Spleen (tissue), 11 donors: ENCODE results near the gene ERBB2. TPM values are rescaled to one million over a fixed set of nuclear protein-coding genes. Genes with fewer than 3 reads are reported as not detected.

Source experiments
- DNase-seq: peaks from one replicate; pipeline ENCODE4 v3.0.0-alpha.2; 2020
- H3K27ac ChIP-seq, 8 donors: fragments of 200-600 bp; sonication (generic) in 7 of 8; 1 replicate in 4 of 8; 2 replicates in 4 of 8; pipeline versions ENCODE4 v1.5.0 to v1.8.0; 2016 to 2021; ENCODE audit warnings: inconsistent platforms in 4 of 8, mild to moderate bottlenecking in 4 of 8, moderate library complexity in 1 of 8
- H3K27me3 ChIP-seq, 7 donors: fragments of 200-600 bp; sonication (generic) in 6 of 7; replicated peaks in 1 of 7; 1 replicate in 4 of 7; 2 replicates in 3 of 7; pipeline versions ENCODE4 v1.5.0 to v1.8.0; 2016 to 2021; ENCODE audit warnings: inconsistent platforms in 3 of 7, mild to moderate bottlenecking in 1 of 7
- H3K36me3 ChIP-seq, 6 donors: fragments of 200-600 bp; sonication (generic) in 5 of 6; 1 replicate in 4 of 6; 2 replicates in 2 of 6; pipeline versions ENCODE4 v1.5.0 to v1.8.0; 2016 to 2021; ENCODE audit warnings: inconsistent platforms in 2 of 6
- H3K4me1 ChIP-seq, 6 donors: fragments of 200-600 bp; sonication (generic) in 5 of 6; 1 replicate in 3 of 6; 2 replicates in 3 of 6; pipeline versions ENCODE4 v1.5.0 to v1.8.0; 2016 to 2021; ENCODE audit warnings: inconsistent platforms in 3 of 6
- H3K4me3 ChIP-seq, 8 donors: fragments of 200-600 bp; sonication (generic) in 7 of 8; 1 replicate in 4 of 8; 2 replicates in 4 of 8; pipeline versions ENCODE4 v1.5.0 to v1.8.0; 2016 to 2021; ENCODE audit warnings: inconsistent platforms in 4 of 8, mild to moderate bottlenecking in 4 of 8, moderate library complexity in 2 of 8
- H3K9me3 ChIP-seq, 8 donors: fragments of 200-600 bp; sonication (generic) in 7 of 8; 1 replicate in 4 of 8; 2 replicates in 4 of 8; pipeline versions ENCODE4 v1.5.0 to v1.8.0; 2016 to 2021; ENCODE audit warnings: inconsistent platforms in 4 of 8
- CTCF ChIP-seq, 11 experiments: fragments of 200-600 bp in 7 of 11; fragments of 450-650 bp in 4 of 11; sonication (generic) in 4 of 11; IDR thresholded peaks in 8 of 11; conservative IDR thresholded peaks in 3 of 11; 1 replicate in 7 of 11; 2 replicates in 4 of 11; pipeline versions ENCODE4 v1.4.0 to v1.8.0; 2016 to 2021; ENCODE audit warnings: antibody characterized with exemption in 11 of 11, inconsistent platforms in 4 of 11, mild to moderate bottlenecking in 1 of 11
- POLR2A ChIP-seq, 3 donors: fragments of 450-650 bp; IDR thresholded peaks; one replicate each; pipeline ENCODE4 v1.5.1; 2017; ENCODE audit warnings: antibody characterized with exemption in 3 of 3, mild to moderate bottlenecking in 1 of 3
- POLR2AphosphoS5 ChIP-seq, 3 donors: sonication (generic); formaldehyde crosslinking; IDR thresholded peaks; one replicate each; pipeline ENCODE4 v1.5.1; 2017; ENCODE audit warnings: antibody characterized with exemption in 3 of 3
- WGBS, 5 donors: extraction: QIAGEN DNeasy Blood & Tissue Kit in 3 of 5; methylation state at CpG; one replicate each; pipeline versions ENCODE4 v1.1.5 to v1.1.7; 2013 to 2018; 5-methylcytosine and 5-hydroxymethylcytosine counted together
- intact Hi-C: fragments of 100-400 bp; cut with DNase I; formaldehyde crosslinking; loops from one replicate; pipeline ENCODE4 v1.15.0; 2023; ENCODE audit warnings: low total_unique reads
- polyA plus RNA-seq, 3 donors: library from polyadenylated mRNA; stranded (reverse); fragments of 200-250 nt; gene quantifications; one replicate each; pipeline ENCODE4 v1.2.1, GENCODE V29; 2013
- total RNA-seq, 7 donors: library from RNA; depleted of rRNA in 3 of 7; stranded (reverse); fragments of >200 nt in 3 of 7; fragmentation: NEBNext Ultra II Directional in 4 of 7; extraction: Animal tissue kit (Norgen Biotek cat#: 25700) in 4 of 7; gene quantifications; one replicate each; pipeline versions ENCODE4 v1.1.0 to v1.2.1, GENCODE V29; 2016 to 2021
- donor health status: healthy with polysubstance abuse.
- donor health status: DM: no; HTN: no; CAD: no; lungs with moderate emphysema.
- donor health status: DM: no; HTN: no; CAD: no.
- donor health status: Bipolar disorder and iron deficiency.
- donor health status: healthy.
- donor health status: DM: no; HTN: no; CAD: no.
- donor health status: DM: yes; HTN: yes; CAD: no.

ERBB2 gene
- total and polyA plus RNA-seq, 10 donors: 3.4 to 15.9 (median 10.2) TPM

- WGBS, 5 donors: 4 to 5% (median 4%) methylated on average over 33 to 45 of the region's 45 CpGs
- intact Hi-C loops: no loop called here
- TF ChIP-seq CTCF (IDR thresholded peaks at IDR 0.05 in 8 of 11, conservative IDR thresholded peaks at IDR 0.05 in 3 of 11) (peak in 2 of 11 experiments; percentile 27 to 41), POLR2A (IDR thresholded peaks at IDR 0.05) (peak in 1 of 3 donors; percentile 50), POLR2AphosphoS5 (IDR thresholded peaks at IDR 0.05) (peak; percentile 87 to 91 (median 87))
- Histone ChIP-seq H3K27me3 (no peaks in the 10 kb centered on the region), H3K27ac (peak within 1 kb of the TSS; percentile 82 to 96 (median 91)), H3K36me3 (peaks cover 0 to 32% (median 17%) of the 10 kb centered on the region in 6 donors), H3K4me1 (peaks cover 0 to 21% (median 15%) of the 10 kb centered on the region in 6 donors), H3K9me3 (no peaks in the 10 kb centered on the region), H3K4me3 (peak within 1 kb of the TSS; percentile 41 to 80 (median 62))
- peak; percentile 95 for DNase-seq
These were observed 12.1 kb upstream of the ERBB2 start, which contains the start of gene PGAP3 for GRCh38 chr17:39687546-39688474. TSS of gene PGAP3 (minus strand) at chr17:39688057. CDS start at chr17:39688014, 43 bp downstream.

GRCh38 chr17:39688475-39688835, 11.4 kb upstream of the ERBB2 start:
- Histone ChIP-seq H3K36me3 (peaks cover 0 to 26% (median 13%) of the 10 kb centered on the region in 6 donors), H3K9me3 (no peaks in the 10 kb centered on the region), H3K4me3 (peak overlapping the region; percentile 41 to 80 (median 62)), H3K27ac (peak overlapping the region; percentile 82 to 96 (median 91)), H3K27me3 (no peaks in the 10 kb centered on the region), H3K4me1 (peaks cover 0 to 21% (median 15%) of the 10 kb centered on the region in 6 donors)
- intact Hi-C loops: no loop called here
- TF ChIP-seq POLR2A (IDR thresholded peaks at IDR 0.05) (no peak), CTCF (IDR thresholded peaks at IDR 0.05 in 8 of 11, conservative IDR thresholded peaks at IDR 0.05 in 3 of 11) (no peak), POLR2AphosphoS5 (IDR thresholded peaks at IDR 0.05) (no peak)
- WGBS, 5 donors: 22 to 38% (median 33%) methylated on average over 6 of the region's 6 CpGs
- DNase-seq: no peak

- 64 to 83% (median 77%) methylated on average over 3 of the region's 3 CpGs for WGBS, 5 donors
- H3K36me3 ChIP-seq: peaks cover 0 to 21% (median 10%) of the 10 kb centered on the region in 6 donors
- H3K4me1 ChIP-seq: peaks cover 0 to 21% (median 15%) of the 10 kb centered on the region in 6 donors
- intact Hi-C loops: no loop called here
- DNase-seq: no peak
- TF ChIP-seq POLR2A (IDR thresholded peaks at IDR 0.05) (no peak), POLR2AphosphoS5 (IDR thresholded peaks at IDR 0.05) (no peak)
- no peaks in the 10 kb centered on the region for H3K27me3 ChIP-seq
- H3K4me3 ChIP-seq: peak overlapping the region in 3 of 8 donors; percentile 58 to 80 (median 65)
- H3K27ac ChIP-seq: no peak overlapping the region
- H3K9me3 ChIP-seq: no peaks in the 10 kb centered on the region
These were observed 10.9 kb upstream of the ERBB2 start for GRCh38 chr17:39688945-39689344.

GRCh38 chr17:39694593-39694992, 5.3 kb upstream of the ERBB2 start:
- peaks cover 0 to 13% (median 6%) of the 10 kb centered on the region in 7 donors for H3K27me3 ChIP-seq
- H3K27ac ChIP-seq: no peak overlapping the region
- 88 to 92% (median 89%) methylated on average over 5 of the region's 5 CpGs for WGBS, 5 donors
- TF ChIP-seq POLR2A (IDR thresholded peaks at IDR 0.05) (no peak), CTCF (IDR thresholded peaks at IDR 0.05 in 8 of 11, conservative IDR thresholded peaks at IDR 0.05 in 3 of 11) (no peak), POLR2AphosphoS5 (IDR thresholded peaks at IDR 0.05) (no peak)
- no peaks in the 10 kb centered on the region for H3K9me3 ChIP-seq
- peaks cover 0 to 5% (median 0%) of the 10 kb centered on the region in 6 donors for H3K4me1 ChIP-seq
- no peak for DNase-seq
- H3K4me3 ChIP-seq: no peak overlapping the region
- peaks cover 0 to 6% (median 0%) of the 10 kb centered on the region in 6 donors for H3K36me3 ChIP-seq
- intact Hi-C loops: no loop called here
